HCT116 (cell line): ENCODE measurements around the gene C15orf61.

Source experiments
- CTCF ChIP-seq, 3 experiments: fragments of 200-600 bp in 1 of 3; sonication (generic) in 1 of 3; IDR thresholded peaks in 2 of 3; conservative IDR thresholded peaks in 1 of 3; 2 replicates each; pipeline ENCODE4 v1.5.1; 2012 to 2017; ENCODE audit warnings: low read depth in 2 of 3, low read length in 2 of 3, antibody characterized with exemption in 1 of 3, borderline replicate concordance in 1 of 3, control low read depth in 1 of 3, mild to moderate bottlenecking in 1 of 3, mixed read lengths in 1 of 3, mixed run types in 1 of 3, moderate library complexity in 1 of 3; ENCODE audit not compliant: insufficient read depth in 1 of 3
- MAX ChIP-seq: IDR thresholded peaks from 2 replicates; pipeline ENCODE4 v1.6.1; 2012
- POLR2A ChIP-seq: IDR thresholded peaks from 2 replicates; pipeline ENCODE4 v1.7.0; 2011; ENCODE audit warnings: borderline replicate concordance; ENCODE audit not compliant: insufficient read depth, insufficient read length; ENCODE audit errors: extremely low read depth

- no peak for TF ChIP-seq MAX
- no peak for TF ChIP-seq POLR2A
- no peak for TF ChIP-seq CTCF (IDR thresholded peaks at IDR 0.05 in 2 of 3, conservative IDR thresholded peaks at IDR 0.05 in 1 of 3; ENCODE audit: borderline replicate concordance in 1 of 3, insufficient read depth in 1 of 3, low read depth in 2 of 3, low read length in 2 of 3)
Measured at GRCh38 chr15:67559576-67559975, 38.6 kb downstream of the C15orf61 start.
